ENCODE data around the gene TAS1R2.

The TAS1R2 gene

DNA sequence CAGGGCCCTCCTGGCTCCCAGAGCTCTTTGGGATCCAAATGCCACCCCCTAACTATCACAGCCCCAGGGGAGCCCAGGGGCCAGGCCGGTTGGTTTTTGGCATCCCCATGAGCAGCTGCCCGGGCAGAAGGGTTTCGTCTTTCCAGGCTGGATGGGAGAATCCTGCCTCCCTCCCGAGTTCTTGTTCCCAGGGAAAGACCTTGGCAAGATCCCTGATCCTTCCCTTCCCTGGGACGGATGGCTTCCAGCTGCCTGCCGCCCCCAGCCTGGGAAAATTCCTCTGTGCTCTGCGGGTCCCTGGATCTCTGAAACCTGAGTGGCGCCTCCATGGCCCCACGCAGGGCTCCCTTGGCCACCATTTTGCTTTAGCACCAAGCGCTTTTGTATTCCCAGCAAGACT, 55.6 kb downstream of the TAS1R2 start:
- TF ChIP-seq, protein P1, sequence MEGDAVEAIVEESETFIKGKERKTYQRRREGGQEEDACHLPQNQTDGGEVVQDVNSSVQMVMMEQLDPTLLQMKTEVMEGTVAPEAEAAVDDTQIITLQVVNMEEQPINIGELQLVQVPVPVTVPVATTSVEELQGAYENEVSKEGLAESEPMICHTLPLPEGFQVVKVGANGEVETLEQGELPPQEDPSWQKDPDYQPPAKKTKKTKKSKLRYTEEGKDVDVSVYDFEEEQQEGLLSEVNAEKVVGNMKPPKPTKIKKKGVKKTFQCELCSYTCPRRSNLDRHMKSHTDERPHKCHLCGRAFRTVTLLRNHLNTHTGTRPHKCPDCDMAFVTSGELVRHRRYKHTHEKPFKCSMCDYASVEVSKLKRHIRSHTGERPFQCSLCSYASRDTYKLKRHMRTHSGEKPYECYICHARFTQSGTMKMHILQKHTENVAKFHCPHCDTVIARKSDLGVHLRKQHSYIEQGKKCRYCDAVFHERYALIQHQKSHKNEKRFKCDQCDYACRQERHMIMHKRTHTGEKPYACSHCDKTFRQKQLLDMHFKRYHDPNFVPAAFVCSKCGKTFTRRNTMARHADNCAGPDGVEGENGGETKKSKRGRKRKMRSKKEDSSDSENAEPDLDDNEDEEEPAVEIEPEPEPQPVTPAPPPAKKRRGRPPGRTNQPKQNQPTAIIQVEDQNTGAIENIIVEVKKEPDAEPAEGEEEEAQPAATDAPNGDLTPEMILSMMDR (IDR thresholded peaks at IDR 0.05; ENCODE audit: low read depth, low read length) = no peak
- DNase-seq (ENCODE audit: extremely low read depth, low read depth) = no peak

DNA sequence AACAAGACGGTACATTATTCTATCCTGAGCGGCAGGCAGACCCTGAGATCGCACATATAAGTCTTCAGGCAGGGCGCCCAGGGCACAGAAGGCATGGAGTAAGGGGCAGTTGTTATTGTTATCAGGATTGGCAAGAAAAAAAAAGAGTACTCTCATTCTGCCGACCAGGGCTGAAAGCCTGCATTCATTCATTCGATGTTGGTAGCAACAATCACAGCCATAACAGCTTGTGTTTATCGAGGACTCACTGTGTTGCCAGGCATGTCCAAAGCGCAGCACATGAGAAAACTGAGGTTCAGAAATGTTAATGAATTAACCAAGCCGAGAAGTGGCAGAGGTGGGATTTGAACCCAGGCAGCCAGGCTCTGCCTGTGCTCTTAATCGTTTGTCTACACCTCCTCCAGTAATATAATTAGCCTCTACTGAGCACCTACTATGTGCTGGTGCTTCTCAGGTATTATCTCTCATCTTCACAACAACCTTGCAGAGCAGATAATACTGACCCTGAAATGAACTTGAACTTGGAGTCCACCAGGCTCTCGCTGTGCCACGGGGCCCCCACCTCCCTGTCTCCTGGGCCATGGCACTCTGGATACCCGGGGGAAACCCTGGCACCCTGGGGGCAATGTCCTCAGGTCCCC, 56.2 kb downstream of the TAS1R2 start:
- no peak for DNase-seq (ENCODE audit: extremely low read depth, low read depth)
- TF ChIP-seq, protein P1 (IDR thresholded peaks at IDR 0.05; ENCODE audit: low read depth, low read length) = no peak

GRCh38 chr1:18802231-18802630, 57.2 kb downstream of the TAS1R2 start:
- no peak for DNase-seq (ENCODE audit: extremely low read depth, low read depth)
- TF ChIP-seq, protein P1 (IDR thresholded peaks at IDR 0.05; ENCODE audit: low read depth, low read length) = no peak

DNA sequence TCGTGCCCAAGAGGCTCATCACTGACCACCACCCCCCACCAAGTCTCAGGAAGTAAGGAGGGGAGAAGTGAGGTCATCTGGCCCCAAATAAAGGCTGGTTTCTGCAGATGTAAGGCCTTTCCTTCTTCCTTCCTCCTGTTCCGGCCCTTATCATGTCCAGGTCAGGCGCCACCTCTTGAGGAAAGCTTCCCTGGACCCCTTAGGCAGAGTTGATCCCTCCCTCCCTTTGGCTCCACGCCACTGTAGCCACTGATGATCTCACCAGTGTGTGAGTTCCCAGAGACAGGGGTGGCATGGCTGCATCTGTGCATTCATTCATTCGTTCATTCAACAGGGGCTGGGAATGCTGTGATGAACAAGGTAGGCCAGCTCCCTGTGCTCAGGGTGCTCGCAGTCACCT, 59.2 kb downstream of the TAS1R2 start:
- no peak for DNase-seq (ENCODE audit: extremely low read depth, low read depth)

DNA sequence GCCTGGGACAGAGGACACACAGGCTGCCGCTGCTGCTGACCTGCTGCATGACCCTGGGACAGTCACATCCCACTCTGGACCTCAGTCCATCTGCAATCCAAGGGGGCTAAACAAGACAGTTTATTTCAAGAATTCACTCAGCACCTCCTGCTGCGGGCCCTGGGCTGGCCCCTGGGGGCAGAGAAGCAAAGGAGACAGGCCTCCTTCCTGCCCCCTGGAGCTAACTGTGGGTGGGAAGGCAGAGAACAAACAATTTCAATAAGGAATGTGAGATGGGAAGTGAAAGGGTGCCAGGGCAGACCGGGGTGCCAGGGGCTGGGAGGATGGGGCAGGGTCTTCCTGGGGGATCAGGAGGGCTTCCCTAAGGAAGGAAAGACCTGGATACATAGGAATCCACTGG, 60.0 kb downstream of the TAS1R2 start:
- DNase-seq (ENCODE audit: extremely low read depth, low read depth) = no peak
- TF ChIP-seq, protein P1 (IDR thresholded peaks at IDR 0.05; ENCODE audit: low read depth, low read length) = no peak

More for the DNA sequence above, 59.2 kb downstream of the TAS1R2 start:
- TF ChIP-seq, protein P1 (IDR thresholded peaks at IDR 0.05; ENCODE audit: low read depth, low read length) = no peak

DNA sequence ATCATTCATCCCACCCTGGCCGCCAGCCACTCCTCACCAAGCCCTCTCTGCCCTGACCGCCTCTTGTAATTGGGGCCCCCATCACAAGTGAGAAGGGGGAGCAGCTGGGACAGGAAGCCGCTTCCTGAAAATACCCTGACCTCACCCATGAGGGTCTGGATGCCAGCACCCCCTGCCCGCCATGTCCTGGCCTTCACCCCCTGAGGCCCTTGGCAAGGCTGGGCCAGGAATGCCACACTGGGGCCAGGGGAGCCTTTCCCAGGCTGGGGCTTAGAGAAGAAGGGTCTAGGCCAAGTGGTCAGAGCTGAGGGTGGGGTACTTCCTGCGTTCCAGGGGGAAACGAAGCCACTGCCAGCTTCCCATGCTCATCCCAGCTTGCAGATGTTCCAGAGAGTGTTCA, 60.5 kb downstream of the TAS1R2 start:
- DNase-seq (ENCODE audit: extremely low read depth, low read depth) = no peak
- TF ChIP-seq, protein P1 (IDR thresholded peaks at IDR 0.05; ENCODE audit: low read depth, low read length) = no peak

DNA sequence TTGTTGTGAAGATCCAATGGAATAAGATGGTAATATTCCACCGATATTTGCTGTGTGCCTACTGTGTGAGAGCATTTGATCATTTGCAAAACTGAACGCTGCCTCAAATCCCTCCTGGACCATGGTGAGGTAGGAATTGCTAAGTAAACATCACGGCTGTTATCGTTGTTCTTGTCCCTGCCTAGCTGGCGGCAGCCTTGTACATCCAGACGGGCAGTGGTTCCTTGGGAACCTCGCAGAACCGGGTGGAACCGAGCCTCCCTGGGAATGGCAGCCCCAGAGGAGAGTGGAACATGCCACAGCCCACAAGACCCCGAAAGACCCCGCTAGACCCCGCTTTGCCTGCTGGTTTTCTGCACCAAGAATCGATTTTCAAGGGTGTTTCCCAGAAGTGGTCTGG, 60.9 kb downstream of the TAS1R2 start:
- TF ChIP-seq, protein P1 (IDR thresholded peaks at IDR 0.05; ENCODE audit: low read depth, low read length) = no peak
- DNase-seq (ENCODE audit: extremely low read depth, low read depth) = no peak

All from AG09319 (cell line).